ENCODE results near the gene ZNF302.

- TF ChIP-seq ELF4 (IDR thresholded peaks at IDR 0.05) = peak; percentile 77
- TF ChIP-seq BHLHE40 (IDR thresholded peaks at IDR 0.05; ENCODE audit: borderline replicate concordance) = no peak
- TF ChIP-seq LEF1 (IDR thresholded peaks at IDR 0.05; ENCODE audit: borderline replicate concordance) = no peak
- no peak for TF ChIP-seq FOXA1 (IDR thresholded peaks at IDR 0.05)
Observed at GRCh38 chr19:34676697-34677385, 637 bp upstream of the ZNF302 start, which contains the start of gene SCGB2B2.

Measured in HEK293T (cell line).